NCI-H345 treated with DMSO at 0.1 percent for 48 hours (cell line): ENCODE data around the gene RAB40A.
"Not testable (repeated sequence)": the region's sequence is repeated elsewhere in the genome, so short reads cannot be mapped to it uniquely, and the experiment has no call there.

Source experiments
- DNase-seq: peaks from one replicate; lab custom pipeline; 2025; ENCODE audit not compliant: unreplicated experiment; lab: John Stamatoyannopoulos, UW

RAB40A gene

DNA sequence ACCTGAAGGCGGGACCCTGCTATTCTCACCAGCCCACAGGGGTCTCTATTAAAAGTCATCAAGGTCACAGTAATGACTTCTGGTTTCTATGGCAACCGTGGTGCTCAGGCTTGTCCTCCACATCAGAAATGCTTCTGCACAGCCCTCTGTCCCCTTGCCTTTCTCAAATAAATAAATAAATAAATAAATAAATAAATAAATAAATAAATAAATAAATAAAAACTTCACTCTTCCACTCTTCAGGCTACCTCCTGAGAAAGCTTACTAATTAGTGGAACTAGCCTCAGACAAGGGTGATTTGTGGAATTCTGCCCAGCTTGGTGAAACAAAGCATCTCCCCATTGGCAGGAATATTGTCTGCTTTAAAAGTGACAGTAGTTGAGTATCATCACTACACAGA lies 5.5 kb upstream of the RAB40A start:
- no peak for DNase-seq

DNA sequence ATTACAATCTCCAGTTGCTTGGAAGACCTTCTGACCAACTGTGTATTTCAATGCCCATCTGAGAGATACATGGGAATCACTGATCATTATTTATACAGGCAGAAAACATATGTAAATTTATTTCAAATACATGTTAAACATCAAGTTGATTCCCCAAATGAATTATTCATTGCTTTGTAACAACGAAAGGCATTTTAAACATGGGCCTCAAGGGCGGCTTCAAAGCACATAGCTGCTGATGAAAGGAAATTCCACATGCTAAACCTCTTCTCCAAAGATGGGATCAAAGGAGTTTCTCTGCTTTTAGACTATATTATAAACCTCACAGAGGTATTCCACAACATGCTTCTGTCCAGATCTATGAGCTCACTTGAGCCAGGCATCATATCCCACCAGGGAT lies 4.3 kb upstream of the RAB40A start:
- DNase-seq: no peak

GRCh38 chrX:103520386-103520785 lies 1.1 kb upstream of the RAB40A start:
- DNase-seq: no peak

- no peak for DNase-seq
Observed at GRCh38 chrX:103518571-103518970, 718 bp downstream of the RAB40A start.

GRCh38 chrX:103517246-103517645 lies 2.0 kb downstream of the RAB40A start:
- no peak for DNase-seq

- no peak for DNase-seq
Observed at GRCh38 chrX:103513476-103514108, 5.7 kb downstream of the RAB40A start.

DNA sequence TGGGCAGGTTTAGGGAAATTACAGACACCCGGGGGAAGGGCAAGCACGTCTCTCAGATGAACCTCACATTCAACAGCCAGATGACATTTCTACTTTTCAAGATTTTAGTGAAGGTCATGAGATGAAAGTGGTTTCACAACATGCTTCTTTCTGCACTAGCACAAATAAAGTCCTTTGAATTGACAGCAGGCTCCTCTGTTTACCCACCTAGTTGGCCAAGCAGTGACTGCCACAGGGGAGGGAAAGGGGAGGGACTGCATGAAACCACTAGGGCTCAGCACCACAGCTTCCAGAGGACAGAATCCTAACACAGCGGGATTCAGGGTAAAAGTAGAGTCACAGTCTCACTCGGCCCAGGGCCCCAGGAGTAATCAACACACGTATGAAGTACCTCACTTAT lies 6.2 kb downstream of the RAB40A start:
- no peak for DNase-seq

GRCh38 chrX:103510031-103510430 lies 9.3 kb downstream of the RAB40A start:
- no peak for DNase-seq

- DNase-seq: no peak
Observed at GRCh38 chrX:103503853-103504207, 15.5 kb downstream of the RAB40A start.

DNA sequence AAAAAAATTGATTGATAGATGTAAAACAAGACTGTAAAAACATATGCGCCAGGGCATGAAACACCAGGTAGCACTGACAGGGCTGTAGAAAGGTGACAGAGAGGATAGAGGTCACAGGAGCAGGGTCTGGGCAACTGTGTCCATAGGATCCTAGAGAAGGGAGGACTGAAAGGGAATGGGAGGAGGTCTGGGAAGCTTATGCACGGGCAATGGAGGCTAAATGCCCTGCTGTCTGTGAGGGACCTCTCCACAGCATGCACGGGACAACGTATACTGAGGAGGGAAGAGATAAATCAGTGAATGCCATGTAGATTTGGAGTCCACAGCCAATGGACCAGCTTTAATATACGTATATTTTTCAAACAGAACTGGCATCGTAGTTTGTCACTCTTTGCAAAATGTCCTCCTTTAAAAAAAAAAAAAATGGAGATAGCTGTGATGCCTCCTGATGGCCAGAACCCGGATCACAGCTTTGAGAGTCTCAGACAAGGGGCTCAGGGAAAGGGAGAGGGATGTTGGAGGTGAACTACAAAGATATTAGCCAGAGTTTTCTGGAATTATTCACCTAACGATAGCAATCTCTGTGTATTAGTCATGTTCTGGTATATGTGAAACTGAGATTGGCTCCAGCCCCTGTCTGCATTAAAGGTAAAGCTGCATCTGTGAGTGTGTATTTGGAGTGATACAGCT lies 16.0 kb downstream of the RAB40A start:
- DNase-seq: no peak

GRCh38 chrX:103498786-103499185 lies 20.5 kb downstream of the RAB40A start:
- DNase-seq: no peak

DNA sequence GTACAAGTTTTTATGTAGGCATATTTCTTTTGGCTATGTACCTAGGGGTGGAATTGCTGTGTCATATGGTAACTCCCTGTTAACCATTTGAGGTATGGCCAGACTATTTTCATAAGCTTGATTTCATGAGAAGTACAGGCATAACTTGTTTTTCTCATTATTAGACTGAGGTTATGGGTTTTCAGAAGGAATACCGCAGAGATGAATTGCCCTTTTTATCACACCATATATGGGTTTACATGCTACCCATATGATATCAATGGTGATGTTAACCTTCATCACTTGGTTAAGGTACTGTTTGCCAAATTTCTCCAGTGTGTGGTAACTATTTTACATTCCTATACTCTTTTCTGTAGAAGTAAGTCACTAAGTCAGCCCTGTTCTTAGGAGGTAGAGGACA lies 23.5 kb downstream of the RAB40A start:
- DNase-seq: no peak

DNA sequence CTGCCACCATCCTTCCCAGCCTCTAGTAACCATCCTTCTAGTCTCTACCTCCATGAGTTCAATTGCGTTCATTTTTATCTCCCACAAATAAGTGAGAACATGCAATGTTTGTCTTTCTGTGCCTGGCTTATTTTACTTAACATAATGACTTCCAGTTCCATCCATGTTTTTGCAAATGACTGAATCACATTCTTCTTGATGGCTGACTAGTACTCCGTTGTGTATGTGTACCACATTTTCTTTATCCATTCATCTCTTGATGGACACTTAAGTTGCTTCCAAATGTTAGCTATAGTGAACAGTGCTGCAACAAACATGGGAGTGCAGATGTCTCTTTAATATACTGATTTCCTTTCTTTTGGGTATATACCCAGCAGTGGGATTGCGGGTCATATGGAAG lies 25.7 kb downstream of the RAB40A start:
- DNase-seq: not testable (repeated sequence)

DNA sequence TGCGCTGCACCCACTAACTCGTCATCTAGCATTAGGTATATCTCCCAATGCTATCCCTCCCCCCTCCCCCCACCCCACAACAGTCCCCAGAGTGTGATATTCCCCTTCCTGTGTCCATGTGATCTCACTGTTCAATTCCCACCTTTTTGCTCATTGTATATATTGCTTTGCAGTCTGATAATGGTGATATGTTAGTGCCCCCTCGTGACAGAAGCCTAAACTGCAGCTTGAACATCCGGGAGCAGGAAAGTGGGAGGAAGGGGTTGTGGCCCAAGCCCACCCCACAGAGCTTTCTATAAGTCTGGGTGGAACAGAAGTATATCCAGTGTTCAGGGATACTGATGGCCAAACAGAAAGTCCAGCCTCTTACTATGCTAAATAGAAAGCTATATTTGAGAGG lies 29.6 kb downstream of the RAB40A start:
- DNase-seq: not testable (repeated sequence)

GRCh38 chrX:103488794-103489193 lies 30.5 kb downstream of the RAB40A start:
- DNase-seq: no peak

GRCh38 chrX:103488332-103488731 lies 31.0 kb downstream of the RAB40A start:
- DNase-seq: no peak

DNA sequence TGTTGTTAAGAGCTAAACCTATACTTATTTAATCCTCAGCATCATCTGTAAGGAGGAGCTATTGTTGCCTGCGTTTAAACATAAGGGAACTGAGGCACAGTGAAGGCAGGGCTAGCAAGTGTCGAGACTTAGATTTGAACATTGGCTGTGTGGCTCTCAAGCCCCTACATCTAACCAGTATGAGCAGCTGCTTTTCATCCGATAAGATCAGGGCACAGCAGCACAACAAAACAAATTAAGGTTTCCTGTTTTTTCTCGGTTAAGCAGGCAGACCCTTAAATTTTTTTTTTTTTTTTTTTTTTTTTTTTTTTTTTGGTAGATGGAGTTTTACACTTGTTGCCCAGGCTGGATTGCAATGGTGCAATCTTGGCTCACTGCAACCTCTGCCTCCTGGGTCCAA lies 35.6 kb downstream of the RAB40A start:
- DNase-seq: no peak

- no peak for DNase-seq
Observed at GRCh38 chrX:103480526-103480925, 38.8 kb downstream of the RAB40A start.

- DNase-seq: no peak
Observed at GRCh38 chrX:103477496-103477895, 41.8 kb downstream of the RAB40A start.

DNA sequence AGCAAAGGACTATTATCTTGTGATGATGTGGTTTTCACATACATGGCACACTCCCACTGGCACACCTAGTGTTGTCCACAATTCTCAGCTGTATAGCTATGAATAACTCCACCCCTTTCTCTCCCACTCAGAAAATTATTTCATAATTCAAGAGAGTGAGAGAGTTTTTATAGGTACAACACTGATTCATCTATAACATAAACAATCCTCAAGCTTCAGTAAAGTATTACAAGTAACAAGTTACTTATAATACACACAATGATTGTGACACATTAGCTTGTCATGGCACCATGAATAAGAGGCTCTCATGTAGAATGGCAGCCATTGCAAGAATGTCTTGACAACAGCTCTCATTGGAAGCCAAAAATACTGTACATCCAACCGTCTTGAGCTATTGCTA lies 43.9 kb downstream of the RAB40A start:
- no peak for DNase-seq

DNA sequence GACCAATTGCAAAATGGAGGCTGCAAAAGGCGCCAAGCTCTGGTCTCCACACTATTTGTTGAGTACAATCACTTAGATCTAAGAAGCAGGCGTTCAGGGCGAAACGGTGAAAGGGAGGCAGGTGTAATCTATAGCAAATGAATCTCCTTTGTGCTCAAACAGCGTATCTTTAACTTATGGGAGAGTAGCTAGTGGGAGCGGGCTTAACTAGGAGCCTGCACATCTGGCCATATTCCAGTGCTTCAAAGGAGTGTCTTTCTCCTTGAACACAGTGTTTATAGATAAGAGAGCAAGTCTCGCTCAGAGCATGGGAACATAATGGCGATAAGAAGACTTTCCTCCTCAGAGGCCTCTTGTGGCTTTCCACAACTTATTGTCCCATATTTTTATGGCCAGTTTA lies 49.3 kb downstream of the RAB40A start:
- not testable (repeated sequence) for DNase-seq

GRCh38 chrX:103467887-103468286 lies 51.4 kb downstream of the RAB40A start:
- DNase-seq: no peak

DNA sequence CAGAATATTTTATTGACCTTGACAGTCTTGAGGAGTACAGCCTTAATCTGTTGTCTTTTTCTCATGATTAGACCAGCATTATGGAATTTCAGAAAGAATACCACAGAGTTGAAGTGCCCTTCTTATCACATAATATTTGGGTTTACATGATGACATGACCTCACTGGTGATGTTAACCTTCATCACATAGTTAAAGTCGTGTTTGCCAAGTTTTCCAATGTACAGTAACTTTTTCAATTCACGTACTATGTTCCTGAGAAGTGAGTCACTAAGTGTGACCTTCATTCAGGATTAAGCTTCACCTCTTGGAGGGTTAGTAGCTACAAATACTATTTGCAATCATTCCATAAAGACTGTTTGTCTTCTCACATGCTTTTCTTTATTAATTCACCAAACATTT lies 52.1 kb downstream of the RAB40A start:
- DNase-seq: no peak
